GM19023 (cell line): ENCODE results near the gene REXO1.
A peak's percentile ranks its signal among the peaks of the same experiment; 100 is the strongest.

Experiments used
- ATAC-seq: cut with Tn5 transposase; IDR thresholded peaks from one replicate; pipeline ENCODE4 v1.9.1; 2021; ENCODE audit warnings: mild to moderate bottlenecking, moderate library complexity; ENCODE audit not compliant: unreplicated experiment

Gene REXO1

DNA sequence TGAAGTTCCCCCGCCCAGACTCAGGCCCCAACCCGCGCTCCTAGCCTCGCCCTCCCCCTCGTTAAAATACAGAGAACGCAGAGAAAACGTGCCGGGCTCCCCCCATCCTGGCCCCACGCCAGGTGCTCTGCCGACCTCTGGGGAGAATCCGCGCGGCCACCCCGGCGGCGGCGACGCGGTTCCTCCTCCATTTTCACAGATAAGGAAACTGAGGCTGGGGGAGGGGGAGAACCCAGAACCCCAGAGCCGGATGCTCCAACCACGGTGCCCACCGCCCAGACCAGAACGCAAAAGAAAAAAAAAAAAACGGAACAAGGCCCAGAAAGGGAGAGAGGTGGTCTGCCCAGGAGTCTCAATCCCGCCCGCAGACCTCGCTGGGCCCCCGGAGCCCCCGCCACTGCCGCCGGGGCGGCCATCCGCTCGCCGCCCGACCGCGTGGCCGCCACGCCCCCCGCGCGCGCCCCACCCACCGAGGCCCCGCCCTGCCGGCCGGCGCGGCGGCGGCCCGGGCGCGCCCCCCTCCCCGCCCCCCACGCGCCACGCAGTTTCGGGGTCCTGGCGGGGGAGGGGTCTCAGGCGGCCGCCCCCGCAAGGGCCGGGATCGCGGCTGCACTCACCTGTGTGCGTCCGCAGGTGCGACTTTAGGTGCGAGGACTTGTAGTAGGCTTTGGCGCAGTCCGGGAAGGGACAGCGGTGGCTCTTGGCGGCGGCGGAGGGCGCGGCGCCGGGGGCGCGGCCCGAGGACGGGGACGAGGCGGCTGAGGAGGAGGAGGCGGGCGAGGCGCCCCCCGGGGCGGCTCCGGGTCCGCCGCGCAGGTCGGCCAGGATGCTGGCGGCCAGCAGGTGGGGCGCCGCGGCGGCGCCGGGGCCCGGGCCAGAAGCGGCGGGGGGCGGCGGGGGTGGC is 14.4 kb upstream of the REXO1 start:
- peak; percentile 8 for ATAC-seq

DNA sequence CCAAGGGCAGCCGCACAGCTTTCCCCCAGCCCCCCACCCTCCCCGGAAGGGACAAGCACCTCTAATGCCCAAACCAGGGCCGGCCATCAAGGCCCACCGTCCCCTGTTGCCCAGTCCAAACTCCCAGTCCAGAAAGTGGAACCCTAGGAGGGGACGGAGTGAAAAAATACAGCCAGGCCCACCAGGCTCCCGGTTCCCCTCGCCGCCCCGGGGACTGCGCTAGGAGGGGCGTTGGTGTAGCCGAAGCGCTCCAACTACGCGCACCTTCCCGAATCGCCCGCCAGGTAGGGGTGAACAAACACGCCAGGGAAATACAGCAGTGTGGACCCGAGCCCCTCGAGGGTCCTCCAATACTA is 13.8 kb upstream of the REXO1 start:
- no peak for ATAC-seq

DNA sequence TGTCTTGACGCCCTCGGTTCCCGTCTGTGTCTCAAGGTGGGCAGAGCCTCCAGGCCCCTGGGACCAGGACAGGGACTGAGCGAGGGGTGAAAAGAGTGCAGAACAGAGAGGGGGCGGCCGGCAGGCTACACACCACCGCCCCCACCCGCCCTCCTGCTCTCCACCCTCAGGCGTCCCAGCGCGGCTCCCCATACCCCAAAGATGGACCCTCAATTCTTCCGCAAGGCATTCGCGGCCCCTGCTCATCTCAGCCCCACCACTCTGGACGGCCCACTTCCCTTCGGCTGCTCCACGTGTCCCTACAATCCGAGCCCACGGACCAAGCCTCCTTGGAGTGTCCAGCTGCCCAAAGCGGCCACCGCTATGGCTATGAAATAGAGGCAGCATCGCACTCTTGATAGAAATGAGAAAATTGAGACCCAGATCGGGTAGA is 13.3 kb upstream of the REXO1 start:
- no peak for ATAC-seq

DNA sequence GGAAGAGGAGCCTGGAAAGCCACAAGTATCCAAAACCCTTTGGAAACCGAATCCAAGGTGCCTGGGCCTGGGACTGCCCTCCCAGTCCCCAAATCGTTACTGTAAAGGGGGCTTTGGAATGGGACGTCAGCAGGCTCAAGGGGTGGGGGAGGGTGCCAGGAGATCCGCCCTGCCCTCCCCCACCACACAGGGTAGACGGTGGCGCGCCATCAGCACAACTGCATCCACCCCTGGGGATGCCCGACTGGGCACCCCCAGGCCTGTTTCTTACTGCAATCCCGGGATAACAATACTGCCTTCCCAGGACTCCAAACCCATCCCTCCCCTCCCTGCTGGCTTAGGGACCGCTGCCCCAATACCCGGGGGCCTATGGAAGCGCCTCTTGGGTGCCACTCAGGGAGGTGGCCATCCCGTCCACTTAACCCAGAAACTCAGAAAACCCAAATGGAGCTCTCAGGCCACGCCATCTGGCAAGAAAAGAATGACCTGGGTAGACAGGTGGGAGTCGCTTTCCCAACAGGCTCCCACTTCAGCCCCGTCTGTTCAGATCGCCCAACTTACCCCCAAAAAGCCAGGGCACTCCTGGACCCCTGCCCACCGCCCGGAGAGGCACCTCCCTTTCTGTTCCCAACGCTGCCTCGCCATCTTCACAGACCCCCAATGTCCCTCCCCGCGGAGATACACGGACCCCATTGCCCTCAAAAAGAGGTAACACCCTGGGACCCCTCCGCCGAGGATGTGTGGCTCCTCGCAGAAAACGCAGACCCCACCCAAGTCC is 12.7 kb upstream of the REXO1 start:
- no peak for ATAC-seq

DNA sequence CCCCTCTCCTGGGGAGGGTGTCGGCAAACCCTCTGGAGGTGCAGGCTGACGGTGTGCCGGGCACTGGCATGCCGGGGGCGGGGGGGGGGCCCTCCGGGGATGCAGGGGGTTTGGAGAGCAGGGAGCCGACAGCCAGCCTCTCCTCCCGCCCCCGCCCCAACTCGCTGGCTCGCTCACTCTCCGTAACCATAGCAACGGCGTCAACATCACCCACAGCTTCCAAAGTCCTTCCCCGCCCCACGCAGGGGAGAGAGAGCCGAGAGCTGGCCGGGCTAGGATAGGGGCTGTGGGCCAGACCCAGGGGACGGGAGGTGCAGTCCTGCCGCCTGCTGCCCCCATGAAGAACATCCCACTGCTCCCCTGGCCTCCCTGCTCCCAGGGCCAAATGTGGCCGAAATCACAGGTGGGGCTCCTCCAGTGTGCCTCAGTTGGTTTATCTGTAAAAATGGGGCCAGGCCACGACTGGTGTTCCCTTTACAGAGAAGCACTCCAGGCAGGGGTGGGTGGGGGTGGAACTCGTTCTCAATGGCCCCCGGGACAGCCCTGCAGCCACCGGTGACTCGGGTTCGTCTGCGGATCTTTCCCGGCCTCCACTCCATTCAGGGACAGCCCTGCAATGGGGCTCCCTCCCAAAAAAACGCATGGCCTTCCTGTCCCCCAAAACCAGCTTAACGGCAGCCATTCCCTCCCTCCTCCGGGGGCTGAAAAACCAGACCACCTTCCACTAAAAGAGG is 11.9 kb upstream of the REXO1 start:
- ATAC-seq = no peak

DNA sequence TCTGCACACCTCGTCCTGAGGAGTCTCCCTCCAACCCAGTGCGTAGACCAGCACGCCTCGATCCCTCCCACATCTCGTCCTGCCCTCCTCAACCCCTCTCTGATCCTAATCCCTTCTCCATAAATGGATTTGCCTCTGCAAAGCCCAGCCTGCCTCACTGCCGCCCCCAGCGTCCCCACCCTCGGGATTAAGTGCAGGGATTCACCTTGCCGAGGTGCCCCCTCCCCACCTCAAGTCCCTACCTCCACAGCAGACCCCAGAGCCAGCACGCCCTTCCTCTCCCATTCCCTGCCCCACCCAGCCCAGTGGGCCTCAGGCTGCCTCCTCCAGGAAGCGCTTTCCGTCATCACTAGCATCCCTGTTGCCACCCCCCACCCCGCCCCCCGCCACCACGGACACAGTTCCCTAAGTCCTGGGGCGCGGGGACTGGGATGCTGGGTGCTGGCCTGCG is 11.1 kb upstream of the REXO1 start:
- no peak for ATAC-seq

DNA sequence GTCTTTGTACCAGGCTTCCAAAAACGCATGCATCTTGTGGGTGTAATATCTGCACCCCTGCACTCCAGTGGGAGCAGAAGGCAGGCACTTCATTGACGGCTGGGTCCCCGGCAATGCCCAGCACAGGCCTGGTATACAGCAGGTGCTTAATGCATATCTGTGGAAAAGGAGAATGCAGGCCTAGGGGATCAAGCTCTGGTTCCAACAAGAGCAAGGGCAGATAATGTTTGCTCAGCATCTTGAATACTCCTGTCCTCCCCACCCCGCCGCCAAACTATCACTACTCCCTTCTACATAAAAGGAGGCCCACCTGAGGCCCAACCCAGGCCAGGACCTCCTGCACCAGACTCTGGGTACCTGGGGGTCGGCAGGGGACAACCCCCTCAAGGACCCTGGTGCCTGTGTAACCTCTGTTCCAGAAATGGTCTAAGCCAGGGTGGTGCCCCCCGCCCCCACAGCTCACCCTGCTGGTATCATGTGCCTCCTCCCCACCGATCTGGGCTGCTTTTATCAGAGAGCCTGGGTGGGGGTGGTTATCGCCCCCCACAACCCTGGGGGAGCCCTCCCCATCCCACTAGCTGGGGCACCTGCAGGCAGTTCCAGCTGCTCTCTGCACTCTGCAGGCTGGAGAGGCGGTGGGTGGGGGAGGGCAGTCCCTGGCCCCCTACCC is 10.3 kb upstream of the REXO1 start:
- no peak for ATAC-seq

DNA sequence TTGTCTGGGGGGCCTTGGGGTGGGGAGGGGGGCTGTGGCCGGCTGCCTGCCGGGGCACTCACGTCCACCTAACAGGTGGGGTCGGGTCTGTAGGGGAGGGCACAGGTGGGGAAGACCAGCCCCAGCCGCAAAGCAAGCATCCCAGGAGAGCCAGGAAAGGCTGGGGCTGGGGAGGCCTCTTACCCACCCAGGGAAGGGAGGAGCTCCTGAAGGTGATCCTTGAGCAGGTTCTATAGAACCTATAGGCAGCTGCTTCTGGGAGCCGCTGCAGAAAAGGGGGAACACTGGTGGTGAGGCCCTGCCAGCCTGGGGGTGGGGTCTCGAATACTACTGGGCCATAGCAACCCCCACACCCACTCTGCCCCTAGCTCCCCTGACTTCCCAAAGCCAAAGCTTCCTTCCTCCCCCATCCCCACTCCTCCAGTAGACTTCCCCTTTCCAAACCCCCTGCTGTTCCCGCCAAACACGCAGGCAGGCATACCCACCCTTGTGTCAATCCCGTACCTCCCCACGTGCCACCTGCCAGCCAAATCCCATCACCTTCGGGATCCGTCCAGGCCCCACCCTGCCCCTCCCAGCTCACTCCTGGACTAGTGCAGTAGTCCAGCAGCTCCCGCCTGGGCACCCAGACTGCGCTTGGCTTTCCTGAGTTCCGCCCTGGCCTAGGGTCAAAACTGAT is 9.5 kb upstream of the REXO1 start:
- ATAC-seq = no peak

DNA sequence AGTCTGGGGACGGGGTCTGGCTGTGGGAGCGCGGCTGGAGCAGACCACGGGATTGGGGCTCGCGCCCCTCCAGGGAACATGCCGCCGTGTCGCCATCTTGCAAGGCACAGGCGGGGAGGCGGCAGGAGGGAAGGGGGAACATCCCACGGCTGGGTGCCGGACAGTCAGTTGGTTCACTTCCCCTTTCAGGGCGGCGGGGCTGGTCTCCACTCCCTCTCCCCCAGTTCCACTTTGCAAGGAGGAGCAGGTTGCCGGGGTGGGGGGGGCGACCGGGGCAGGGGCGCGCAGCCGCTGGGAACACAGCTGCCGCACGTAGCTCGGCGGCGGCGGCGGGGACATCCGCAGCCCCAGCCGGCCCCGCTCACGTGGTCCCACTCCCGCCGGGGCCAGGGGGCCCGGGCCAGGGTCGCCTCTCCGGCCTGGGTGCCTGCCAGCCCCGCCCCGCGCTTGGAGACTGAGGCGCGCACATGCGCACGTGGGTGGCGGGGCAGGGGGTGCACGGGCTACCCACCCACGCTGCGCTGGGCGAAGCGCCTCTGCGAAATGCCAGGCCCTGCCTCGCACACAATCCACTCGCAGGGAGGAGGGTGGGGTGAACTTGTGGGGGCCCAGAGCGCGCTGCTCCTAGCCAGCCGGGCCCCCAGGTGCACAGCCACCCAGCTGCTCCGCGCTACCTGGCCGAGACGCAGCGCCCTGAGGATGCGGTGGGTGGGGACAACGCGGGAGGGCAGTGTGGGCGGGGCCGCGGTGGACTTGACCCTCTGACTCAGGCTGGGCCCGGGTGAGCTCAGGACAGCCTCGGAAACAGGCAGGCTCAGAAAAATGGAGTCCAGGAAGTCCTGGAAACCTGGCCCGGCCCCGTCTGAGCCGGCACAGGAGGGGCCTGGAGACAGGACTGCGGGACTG is 8.7 kb upstream of the REXO1 start:
- no peak for ATAC-seq

DNA sequence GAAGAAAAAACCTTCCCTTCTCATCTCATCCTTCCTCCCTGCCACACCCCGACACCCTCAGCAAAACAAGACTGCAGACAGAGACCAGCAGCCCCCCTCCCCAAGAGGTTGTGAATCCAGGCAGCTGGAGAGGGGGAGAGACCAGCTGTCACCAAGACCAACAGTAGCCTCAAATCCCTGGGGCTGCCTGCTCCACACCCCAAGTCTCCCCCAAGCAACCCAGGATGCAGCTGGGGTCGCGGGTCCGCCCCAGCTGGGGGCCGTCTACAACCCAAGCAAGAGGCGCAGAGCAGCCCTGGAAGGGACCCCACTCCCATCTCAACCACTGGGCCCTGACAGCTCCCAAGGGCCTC is 8.0 kb upstream of the REXO1 start:
- ATAC-seq = no peak

DNA sequence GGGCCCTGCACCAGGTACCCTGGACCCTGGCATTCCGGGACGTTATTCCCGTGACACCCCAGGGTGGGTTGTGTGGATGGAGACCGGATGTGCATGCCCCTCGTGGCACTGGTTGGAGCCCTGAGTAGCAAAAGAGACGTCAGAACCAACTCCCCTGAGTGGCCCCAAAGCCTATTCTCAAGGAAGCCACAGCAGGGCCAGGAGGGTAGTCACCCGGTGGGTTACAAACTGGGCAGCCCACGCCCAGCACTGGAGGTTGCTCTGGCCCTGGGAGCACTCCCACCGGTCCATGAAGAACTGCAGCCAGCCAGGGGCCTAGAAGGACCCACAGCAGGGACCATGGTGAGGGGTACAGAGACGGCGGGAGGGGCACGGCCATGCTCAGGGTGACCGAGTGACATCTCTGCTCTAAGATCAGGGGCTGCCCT is 7.6 kb upstream of the REXO1 start:
- peak; percentile 5 for ATAC-seq

DNA sequence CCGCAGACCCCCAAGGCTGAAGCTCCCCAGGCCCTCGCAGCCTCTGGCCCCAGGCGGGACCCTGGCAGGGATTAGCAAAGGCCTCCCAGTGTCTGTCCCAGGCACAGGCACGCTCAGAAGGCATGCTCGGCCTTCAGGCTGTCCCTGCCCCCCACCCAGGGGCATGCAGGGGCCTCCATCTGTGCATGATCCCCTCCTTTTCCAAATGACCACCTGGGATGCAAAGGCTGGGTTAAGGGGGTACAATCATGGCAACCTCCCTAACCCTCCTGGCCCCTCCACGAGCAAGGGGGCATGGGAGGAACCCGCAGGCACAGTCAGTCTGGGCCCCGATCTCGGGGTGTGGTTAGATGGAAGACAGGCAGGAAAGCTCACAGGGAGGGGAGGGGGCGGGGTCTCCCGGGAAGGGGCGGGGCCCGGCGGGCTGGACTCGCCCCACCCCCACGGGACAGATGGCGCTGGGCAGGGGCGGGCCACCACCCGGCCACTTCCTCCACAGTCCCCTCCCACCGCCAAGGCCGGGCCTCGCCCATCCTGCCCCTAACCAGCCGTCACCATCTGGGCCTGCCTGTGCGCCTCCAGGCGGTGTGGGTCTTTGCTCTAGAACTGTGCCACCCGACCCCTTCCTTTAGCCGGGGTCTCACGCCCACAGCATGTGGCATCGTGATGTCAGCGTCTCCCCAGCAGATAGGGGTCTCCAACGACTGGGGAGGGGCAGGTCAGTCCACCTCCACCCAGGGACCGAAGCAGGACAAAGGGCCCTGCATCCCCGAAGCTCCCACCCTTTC is 7.0 kb upstream of the REXO1 start:
- ATAC-seq = peak; percentile 59

DNA sequence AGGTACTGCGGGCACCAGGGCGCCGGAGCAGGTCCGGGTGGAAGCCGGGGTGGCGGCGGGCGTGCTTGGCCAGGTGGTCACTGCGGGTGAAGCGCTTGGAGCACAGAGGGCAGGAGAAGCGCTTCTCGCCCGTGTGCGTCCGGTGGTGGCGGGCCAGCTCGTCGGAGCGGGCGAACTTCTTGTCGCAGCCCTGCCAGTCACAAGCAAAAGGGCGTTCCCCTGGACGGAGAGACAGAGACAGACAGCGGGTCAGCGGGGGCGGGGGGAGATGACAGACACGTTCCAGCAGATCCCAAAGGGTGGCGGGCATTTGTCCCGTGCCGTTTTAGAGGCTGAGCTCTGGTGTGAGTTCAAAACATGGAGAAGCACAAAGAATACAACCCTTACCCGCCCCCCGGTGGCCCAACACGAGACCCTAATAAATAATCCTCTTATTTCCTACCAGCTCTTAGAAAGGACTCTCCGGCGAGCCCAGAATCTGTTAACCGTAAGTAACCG is 6.3 kb upstream of the REXO1 start:
- no peak for ATAC-seq

DNA sequence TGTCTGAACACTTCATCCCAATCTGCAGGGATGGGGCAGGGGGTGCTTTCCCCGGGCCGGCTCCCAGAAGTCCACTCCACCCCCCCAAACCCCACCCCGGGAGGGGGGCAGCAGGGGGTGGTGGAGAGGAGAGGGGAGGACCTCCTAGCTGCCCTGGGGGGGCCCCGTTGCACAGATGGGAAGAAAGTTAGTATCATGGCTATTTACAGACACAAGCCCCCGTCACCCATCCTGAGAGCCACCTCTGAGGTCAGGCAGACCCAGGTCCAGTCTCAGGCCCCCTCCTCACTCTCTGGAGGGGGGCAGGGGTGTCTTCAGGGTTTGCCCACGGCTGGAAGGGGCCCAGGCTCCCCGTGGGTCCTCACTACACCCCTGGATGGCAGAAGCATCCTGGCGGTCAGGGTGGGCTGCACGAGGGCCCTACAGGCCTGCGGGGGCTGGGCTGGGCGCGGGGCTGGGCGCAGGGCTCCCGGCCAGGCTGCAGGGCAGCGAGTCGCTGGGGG is 5.8 kb upstream of the REXO1 start:
- ATAC-seq = no peak

DNA sequence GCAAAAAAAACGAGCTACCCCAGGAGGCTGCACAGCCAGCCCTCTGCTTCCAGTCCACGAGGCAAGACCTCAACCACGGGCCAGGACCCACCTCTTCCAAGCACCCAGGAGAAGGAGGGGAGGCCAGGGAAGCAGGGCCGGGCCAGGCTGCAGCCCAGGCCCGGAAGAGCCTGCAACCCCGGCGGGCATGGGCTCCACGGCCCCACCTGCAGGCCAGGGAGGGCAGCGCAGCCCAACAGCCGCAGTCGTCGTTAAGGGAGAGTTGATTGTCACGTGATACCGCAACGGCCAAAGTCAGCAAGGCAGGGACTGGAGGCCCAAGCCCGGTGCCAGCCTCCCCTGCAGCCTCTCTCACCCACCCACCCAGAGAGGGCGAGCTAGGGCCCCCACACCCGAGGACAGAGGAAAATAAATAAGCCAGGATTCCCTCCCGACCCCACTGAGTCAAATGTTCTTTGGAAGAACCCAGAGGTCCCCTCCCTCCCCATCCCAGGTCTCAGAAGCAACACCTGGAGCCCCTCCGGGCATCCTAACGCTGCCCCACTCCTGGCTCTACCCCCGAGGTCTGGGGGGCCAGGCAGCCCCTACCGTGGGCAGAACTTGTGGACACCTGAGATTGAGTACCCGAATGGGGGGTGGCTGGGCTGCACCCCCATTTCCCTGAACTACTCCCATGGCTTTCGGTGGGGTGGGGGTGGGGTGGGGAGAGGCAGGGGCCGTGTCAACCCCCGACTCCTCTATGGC is 5.2 kb upstream of the REXO1 start:
- ATAC-seq = no peak

DNA sequence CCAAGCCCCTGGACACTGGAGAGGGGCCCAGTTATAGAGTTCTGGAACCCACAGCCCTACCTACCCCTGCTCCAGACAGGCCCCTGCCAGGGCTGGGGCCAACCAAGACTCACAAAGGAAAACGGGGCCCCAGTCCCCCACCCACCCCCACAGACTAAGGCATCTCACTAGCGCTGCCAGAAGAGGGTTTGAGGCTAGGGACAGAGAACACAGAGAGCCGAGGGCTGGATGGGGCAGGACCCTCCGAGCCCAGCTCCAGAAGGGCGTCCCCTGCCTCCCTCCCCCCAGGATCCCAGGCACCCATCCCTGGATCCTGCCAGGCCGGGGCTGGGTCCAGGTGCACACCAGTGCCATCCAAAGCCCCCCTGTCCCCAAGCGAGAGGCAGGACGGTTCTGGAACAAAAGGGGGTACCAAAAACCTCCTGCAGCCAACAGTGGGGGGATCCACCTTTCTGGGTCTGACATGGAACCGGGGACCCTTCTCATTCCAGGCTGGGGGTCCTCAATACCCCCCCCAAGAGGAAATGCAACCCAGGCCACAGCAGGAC is 4.4 kb upstream of the REXO1 start:
- ATAC-seq = no peak
